ENCODE results near the gene ALDH4A1.
"Not testable (repeated sequence)": the region's sequence is repeated elsewhere in the genome, so short reads cannot be mapped to it uniquely, and the experiment has no call there.

ALDH4A1 gene

DNA sequence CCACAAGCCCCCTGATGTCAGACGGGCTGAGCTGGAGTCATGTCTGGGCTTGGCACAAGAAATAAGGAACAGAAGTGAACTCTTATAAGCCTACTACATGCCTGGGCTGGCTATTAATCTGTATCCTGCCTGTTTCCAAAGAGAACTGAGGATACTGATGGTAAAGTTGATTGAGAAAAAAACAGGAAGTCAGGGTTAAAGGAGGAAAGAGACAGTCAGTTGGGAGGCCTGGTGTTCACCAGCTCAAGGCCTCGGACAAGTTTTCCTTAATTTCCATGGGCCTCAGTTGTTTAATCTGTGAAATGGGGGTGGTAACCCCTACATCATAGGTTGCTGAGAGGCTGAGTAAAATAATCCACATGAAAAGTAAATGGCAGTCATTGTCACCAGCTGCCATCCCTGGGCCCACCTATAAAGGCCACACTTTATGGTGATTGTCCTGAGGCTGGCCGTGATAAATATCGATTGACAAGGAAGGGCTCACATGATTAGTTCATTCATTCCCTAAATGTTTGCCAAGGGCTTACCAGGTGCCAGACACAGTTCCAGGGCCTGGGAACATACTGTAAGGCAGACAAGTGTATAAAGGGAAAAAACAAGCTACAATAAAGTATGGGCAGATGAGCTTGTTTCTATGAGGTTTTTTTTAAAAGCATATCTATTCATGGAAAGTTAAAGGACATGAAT lies 2.8 kb downstream of the ALDH4A1 start:
- no peak for DNase-seq

DNA sequence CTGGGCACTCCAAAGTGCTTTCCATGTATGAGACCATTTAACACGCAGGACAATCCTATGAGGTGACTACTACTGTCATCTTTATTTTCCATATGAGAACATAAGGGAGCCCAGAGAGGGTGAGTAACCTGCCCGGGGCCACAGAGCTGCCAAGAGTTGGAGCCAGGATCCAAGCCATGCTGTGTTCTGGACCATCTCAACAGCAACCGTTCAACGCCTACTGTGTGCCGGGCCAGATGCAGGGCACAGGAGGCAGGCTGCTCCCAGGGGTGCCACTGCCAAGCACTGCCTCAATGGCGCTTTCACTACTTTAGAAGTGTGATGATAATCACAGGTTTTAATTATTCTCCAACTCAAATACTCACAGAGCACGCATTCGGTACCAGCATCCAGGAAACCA lies 3.8 kb downstream of the ALDH4A1 start:
- DNase-seq: no peak

DNA sequence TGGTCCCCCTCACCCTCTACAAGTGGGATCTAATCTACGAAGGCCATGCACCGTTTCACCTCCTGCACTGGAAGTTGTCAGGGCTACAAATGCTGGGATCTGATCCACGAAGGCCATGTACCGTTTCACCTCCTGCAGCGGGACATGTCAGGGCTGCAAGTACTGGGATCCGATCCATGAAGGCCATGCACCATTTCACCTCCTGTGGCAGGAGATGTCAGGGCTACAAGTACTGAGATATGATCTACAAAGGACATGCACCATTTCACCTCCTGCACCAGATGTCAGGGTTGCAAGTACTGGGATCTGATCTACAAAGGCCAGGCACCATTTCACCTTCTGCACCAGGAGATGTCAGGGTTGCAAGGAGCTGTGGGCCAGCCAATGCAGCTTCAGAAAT lies 7.0 kb downstream of the ALDH4A1 start:
- no peak for DNase-seq

DNA sequence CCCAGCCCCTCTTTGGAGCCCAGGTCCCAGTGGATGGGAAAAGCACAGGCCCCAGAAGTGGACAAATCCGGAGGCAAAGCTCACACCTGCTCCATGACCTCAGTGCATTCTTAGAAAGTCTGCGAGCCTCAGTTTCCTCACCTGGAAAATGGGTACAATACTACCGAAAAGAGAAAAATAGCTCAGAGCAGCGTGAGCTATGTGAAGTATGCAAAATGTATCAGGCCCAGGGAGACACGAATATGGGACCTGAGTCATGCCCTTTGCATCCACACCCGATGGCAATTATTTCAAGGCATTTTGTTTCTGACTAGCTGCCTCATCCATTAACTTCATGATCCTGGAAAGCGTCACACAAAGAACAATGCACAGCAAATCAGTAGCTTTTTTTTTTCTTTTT lies 9.2 kb downstream of the ALDH4A1 start:
- no peak for DNase-seq

DNA sequence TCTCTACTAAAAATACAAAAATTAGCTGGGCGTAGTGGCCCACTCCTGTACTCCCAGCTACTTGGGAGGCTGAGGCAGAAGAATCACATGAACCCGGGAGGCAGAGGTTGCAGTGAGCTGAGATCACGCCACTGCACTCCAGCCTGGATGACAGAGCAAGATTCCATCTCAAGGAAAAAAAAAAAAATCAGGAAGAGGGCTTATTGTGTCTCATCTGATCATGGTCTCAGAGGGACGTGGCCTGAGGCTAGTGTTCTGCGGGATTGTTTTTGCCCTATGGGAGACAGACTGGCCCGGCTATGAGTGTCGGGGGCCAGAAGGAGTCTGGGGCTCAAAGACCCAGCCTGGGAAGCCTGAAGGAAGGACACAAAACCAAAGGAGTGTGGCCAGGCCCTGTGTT lies 10.5 kb downstream of the ALDH4A1 start:
- not testable (repeated sequence) for DNase-seq

DNA sequence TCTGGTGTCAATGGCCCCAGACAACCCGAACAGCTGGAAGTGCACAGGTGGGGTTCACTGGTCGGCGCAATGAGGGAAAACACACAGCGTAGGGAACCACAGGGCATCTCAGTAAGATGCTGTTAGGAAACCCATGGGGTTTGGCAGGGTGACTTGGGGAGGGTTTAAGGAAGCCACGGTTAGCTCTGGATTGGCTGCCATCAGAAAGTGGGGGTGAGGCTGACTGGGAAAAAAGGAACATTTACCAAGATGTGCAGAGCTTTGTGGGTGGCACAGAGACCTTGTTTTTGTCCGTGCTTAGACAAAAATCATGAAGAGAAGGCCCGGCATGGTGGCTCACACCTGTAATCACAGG lies 11.0 kb downstream of the ALDH4A1 start:
- no peak for DNase-seq

DNA sequence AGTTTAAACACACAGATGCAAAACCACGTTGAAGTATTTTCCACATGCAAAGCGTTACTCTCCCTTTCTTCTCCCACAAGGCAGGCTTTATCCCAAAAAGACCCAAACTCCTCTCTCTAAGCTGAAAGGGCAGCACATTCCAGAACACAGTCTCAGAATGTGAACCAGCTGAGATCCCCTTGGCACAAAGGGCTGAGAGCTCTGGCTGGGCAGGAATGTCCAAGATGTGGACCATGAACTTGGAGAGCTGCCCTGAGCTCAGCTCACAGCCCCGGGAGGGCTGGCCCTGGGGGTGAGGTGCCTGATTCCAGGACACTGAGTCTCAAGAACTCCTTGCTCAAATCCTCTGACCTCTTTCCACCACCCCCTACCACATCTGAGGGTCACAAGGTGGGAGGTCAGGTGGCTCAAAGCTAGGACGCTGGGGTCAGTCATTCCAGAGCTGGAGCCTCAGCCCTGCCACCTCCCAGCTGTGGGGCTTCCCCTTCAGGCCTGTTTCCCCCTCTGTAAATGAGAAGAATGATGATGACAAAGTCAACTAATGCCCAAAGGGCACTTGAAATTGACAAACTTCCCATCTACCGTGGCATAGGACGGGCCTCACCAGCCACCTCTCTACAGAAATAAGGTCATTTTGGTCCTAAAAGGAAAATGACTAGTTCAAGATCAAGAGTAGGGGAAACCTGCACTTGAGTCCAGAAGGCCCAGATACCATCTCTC lies 11.5 kb downstream of the ALDH4A1 start:
- no peak for DNase-seq

DNA sequence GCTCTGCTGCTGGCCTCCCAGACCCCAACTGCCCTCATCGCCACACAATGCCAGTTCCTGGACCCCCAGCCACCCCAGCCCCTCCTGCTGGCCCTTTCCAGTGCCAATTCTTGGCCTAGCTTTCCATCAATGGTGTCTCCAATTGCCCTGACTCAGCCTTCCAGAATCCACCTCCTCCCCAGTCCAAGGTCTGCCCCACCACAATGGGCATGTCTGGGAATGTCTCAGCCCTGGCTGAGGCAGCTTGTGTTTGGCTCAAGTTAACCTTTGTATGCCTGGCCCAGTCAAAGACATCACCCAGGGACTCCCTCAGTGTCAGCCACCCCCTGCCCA lies 16.4 kb downstream of the ALDH4A1 start:
- DNase-seq: no peak

DNA sequence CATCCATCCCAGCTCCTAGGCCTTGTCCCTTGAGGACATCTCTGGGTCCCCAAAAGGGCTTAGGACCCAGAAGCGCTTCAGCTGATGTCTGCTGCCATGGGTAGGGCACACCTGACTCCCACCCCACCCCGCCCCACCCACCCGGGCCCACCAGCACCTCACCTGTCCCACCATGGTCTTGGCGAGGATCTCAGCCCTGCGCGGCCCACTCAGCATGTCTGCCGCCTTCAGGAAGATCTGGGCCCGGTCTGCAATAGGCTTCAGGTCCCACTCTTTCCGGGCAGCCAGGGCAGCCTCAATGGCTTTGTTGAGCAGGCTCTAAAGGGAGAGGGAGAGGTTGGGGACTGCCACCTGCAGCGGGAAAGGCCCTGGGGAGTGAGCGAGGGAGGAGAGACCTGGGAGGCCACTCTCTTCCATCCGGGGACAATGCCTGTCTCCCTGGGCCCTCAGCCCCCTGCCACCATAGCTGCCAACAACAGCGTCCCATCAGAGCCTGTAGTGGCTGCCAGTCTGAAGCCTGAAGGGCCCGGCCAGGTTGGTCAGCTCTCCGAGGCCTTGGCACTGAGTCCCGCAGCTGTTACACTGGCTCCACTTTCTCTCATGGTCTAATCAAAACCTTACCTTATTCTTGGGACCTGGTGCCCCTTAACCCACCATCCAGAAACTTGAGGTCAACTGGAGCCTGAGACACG lies 16.9 kb downstream of the ALDH4A1 start:
- DNase-seq: no peak

DNA sequence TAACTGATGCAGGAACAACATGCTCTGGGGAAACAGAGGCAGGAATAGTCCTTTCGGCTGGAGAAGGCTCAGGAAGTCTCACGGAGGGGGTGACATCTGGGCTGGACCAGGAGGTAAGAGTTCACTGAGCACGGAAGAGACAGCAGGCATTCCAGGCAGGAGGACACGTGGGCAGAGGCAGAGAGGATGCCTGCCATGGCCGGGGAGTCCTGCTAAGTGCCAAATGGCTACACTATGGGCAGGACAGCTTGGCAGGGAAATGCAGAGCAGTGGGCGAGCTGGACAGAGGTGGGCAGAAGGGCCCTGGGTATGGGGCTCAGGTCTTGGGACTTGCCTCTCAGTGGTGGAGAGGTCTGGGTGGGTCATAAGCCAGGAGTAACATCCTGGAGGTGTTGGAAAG lies 17.6 kb downstream of the ALDH4A1 start:
- no peak for DNase-seq

DNA sequence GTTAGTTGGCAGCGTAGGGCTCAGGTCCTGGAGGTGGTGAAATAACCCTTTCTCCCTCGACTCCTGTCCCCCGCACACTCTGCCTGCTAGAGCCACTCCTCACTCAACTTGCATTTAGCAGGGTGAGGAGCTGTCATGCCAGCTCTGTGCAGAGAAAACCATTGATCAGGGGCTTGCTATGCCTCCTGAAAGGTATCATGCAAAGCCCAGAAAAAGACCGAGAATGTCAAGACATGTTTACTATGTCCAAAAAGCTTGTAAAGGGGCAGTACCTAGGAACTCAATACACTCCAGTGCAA lies 18.0 kb downstream of the ALDH4A1 start:
- no peak for DNase-seq

DNA sequence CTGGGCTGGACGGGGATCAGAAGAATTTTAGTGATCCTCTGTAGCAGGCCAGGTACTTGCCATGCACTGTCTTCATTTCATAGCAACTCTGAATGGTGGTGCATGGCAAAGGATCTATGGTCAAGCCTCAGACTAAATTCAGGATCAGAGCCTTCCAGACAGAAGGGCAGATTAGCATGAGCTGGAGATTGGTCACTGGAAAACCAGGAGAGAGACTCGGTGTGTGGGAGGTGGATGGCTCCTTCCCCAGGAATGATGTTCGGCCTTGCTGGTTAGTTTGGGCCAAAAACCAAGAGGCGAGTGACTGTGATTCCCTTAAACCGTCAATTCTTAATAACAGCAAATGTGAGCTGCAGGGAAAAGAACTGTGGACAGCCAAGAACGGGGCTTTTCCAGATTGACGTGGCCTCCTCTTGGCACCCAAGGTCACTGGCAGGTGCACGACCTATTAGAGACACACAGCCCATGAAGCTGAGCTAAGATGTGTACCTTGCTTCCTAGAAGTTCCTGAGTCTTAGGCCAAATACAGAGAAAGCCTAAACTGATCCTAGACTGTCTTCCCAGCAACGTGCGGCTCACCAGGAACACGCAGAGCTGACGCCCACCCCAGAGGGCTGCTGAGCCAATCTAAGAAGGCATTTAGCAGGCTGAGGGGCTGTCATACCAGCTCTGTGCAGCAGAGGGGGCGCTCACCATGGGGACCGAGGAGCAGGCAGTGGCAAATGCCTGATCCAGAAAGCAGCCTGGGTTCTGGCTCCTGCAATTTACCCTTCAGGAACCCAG lies 18.5 kb downstream of the ALDH4A1 start:
- DNase-seq: peak; percentile 14 to 73

DNA sequence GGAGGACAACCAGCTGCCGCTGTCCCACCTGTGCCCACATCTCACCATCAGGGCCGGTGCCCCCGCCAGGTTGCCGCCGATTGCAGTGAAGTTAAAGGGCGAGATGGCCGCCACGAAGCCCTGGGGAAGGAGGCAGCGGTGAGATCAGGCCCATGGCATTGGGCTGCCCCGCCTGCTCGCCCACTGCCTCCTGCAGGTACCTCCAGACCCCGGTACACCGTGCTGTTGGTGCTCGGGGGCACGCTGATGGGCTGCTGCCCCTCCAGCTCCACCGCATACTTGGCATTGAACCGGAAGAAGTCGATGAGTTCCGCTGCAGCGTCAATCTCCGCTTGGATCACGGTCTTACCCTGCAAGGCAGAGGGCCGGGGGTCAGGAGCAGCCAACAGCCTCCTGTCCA lies 19.3 kb downstream of the ALDH4A1 start:
- DNase-seq: no peak

DNA sequence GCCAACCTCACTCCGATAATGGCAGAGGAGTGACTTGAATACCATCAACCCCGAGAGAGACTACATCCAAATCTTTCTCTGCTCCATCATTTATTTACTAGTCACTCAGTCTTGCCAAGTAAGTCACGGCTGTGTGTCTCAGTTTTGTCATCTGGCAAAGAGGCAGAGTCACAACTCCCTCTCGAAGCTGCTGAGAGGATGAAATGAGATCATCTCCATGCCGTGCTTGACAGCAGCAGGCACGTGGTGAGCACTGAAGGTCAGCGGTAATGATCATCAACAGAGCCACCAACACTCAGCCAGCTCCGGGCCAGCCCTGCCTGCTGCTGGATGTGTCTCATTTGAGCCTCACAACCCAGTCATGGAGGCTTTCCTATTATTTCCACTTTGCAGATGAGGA lies 19.9 kb downstream of the ALDH4A1 start:
- no peak for DNase-seq

DNA sequence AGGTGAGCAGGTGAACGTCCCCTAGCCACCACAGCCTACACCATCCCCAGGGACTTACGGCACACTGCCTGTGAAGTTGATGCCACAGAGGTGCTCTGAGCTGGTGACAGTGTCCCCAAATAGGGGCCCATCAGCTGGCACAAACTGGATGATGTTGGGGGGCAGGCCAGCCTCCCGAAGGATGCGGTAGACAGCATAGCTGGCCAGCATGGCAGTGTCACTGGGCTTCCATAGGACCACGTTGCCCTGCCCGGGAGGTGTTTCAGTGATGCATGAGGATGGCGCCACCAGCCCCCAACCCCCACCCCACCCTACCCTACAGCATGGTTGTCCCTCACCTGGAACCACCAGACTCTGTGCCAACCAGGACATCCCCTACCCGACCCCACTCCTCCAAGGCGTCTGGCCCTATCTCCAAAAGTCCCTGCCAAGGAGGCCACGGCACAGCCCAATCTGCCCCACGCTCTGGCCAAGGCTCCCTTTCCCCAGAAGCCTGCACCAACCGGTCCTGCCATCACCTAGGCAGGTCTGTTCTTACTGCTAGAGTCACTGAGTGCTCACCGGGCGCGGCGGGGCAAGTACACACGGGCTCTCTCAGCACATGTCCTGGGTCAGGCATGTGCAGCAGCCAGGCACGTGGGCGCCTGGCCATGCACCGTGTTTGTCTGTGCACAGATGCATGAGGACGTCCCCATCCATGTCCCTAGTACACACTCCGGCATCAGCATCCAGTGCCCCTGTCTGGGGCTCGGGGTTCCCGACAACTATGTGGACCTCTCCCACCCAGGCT lies 20.5 kb downstream of the ALDH4A1 start:
- DNase-seq: no peak

DNA sequence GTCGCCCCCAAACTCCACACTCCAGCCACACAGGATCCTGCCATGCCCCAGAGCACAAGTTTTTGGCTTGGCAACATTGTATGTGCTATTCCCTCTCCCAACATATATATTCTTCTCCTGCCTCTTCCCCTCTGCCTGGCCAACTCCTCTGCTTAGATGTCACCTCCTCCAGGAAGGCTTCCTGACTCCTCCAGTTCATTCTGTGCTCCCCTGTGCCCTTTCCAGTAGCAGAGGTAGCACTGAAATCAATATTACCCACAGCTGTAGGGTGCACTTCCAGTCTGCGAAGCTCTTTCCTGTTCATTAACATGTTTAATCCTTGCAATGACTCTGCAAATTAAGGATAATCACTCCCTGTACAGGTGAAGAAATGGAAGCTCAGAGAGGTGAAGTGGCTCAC lies 21.2 kb downstream of the ALDH4A1 start:
- DNase-seq: no peak

DNA sequence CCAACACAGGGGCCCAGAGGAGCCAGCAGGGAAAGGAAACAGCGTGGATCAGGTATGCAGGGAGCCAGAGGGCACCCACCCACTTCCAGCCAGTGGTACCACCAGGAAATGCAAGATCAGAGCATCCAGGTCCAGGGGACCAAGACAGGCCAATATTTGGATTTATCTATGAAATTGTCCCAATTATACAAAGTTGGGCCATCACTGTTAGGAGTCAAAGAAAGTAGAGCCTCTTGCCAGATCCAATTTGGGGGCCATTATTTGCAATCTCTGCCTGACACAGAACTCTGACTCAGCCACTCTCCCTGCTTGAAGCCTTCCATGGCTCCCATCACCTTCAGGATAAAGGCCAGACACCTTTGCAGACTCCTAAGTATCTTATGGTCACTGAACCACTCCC lies 21.8 kb downstream of the ALDH4A1 start:
- DNase-seq: no peak

DNA sequence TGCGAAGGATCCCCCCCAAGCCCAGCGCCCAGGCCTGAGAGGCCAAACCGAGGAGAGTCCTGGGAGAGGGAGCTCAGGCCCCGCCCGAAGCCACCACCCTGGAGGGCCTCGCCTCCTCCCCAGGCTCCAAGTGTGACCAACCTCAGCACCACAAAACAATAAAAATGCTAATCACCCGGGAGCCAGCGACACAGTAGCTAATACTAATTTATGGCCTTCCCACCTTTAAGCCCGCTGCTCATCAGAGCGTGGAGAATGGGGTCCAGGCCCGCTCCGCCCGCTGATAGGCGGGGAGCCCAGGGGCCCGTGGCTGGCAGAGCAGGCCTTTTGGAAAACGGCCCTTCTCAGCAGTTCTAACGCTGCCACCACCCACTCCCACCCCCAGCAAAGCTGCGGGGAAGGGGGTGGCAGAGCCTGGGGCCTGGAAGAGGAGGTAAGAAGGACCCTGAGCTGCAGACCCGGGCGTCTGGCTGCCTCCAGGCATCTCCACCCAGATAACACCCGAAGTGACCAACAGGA lies 22.5 kb downstream of the ALDH4A1 start:
- peak in 1 of 2 experiments; percentile 13 for DNase-seq

DNA sequence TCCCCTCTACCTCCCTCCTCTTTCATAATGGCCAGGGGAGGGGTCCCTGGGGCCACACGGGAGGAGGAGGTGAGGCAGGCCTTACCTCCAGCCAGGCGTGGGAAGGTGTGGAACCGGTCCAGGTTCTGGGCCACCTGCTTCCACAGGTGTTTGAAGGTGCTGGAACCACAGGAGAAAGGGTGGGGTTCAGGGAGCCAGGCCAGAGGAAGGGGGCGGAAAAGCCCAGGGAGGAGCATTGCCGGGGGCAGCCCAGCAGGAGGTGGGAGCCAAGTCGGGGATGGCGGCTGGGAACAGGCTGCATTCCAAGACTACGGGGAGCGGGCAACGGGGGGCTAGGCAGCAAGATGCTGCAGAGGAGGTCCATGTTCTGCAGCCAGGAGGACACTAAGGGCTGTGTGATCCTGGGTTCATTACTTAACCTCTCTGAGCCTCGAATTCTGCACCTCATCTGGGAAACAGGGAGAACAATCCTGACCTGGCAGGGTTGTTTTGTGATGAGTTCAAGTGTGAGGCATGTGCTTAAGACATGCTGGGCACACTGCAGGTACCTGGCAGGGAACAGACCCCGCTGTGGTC lies 23.1 kb downstream of the ALDH4A1 start:
- no peak for DNase-seq

DNA sequence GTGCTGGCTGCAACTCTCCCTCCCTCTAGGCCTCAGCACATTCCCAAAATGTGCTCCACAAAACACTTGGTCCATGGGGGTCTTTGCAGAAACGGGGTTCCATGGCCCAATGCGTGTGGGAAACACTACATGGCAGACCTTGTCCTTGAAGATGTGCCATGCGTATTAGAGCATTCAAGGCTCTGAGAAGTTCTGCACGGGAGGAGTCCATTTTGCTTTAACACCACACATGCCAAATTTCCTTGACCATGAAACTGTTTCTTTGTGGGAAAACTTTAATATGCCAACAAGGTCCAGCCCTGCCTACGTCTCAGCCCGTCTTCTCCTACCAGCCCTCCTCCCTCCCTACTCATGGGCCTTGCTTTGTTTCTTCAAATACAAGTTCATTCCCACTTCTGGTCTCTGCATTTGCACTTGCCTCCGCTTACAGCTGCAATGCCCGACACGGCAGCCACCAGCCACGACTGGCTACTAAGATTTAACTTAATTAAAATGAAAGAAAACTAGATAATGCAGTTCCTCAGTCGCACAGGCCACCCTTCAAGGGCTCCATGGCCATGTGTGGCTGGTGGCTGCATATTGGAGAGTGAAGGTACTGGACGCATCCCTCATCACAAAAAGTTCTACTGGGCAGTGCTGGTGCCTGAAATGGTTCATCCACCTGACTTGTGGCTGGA lies 23.7 kb downstream of the ALDH4A1 start:
- no peak for DNase-seq

DNA sequence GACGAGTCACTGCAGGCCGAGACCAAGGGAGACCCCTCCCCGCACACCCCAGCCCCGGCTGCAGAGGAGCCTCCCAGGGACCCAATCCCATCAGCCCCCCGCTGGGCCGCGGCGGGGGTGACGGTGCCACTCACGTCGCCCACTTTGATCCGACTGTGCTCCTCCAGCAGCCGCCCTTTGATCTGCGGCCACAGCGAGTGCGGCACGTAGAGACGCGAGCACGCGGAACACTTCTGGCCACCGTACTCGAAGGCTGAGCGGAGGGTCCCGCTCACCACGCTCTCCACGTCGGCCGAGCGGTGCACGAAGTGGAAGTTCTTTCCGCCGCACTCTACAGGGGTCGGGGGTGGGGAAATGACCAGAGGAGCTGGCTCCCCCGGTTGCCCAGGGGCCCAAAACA lies 25.1 kb downstream of the ALDH4A1 start:
- DNase-seq: no peak

DNA sequence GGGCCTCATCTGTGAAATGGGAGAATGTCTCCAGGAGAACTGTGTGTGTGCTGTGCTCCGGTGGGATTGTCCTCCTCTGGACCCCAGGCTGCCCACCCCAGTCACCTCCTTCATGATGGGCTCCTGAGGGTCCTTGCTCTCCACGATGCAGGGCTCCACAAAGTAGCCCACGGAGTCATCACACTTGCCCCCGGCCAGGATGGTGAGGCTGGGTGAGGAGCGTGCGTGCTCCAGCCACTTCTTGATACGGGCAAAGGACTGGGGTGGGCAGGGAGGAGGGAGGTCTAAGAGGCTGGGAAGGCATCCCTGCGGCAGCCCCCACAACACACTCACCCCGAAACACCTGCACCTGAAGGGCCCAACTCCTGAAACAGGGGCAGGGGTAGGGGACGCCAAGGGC lies 26.1 kb downstream of the ALDH4A1 start:
- DNase-seq: no peak
